Glutamatergic neuron (in vitro differentiated cells): ENCODE data around the gene PLEKHM2. TPM values are rescaled to one million over a fixed set of nuclear protein-coding genes. Genes with fewer than 3 reads are reported as not detected.
A peak's percentile ranks its signal among the peaks of the same experiment; 100 is the strongest.

ENCODE experiments used
- DNase-seq: peaks from one replicate; pipeline ENCODE4 v3.0.0; 2022
- H3K27ac Mint-ChIP-seq: one replicate; pipeline ENCODE4 v1.8.0; 2020; ENCODE audit warnings: mild to moderate bottlenecking, mixed read lengths, inconsistent platforms; ENCODE audit not compliant: unreplicated experiment
- H3K27me3 Mint-ChIP-seq: one replicate; pipeline ENCODE4 v1.8.0; 2020; ENCODE audit warnings: mild to moderate bottlenecking, moderate library complexity, mixed read lengths, inconsistent platforms; ENCODE audit not compliant: unreplicated experiment
- H3K36me3 Mint-ChIP-seq: one replicate; pipeline ENCODE4 v1.8.0; 2020; ENCODE audit warnings: mild to moderate bottlenecking, mixed read lengths, inconsistent platforms; ENCODE audit not compliant: unreplicated experiment
- H3K4me1 Mint-ChIP-seq: one replicate; pipeline ENCODE4 v1.8.0; 2020; ENCODE audit warnings: mild to moderate bottlenecking, low read depth, mixed read lengths, inconsistent platforms; ENCODE audit not compliant: unreplicated experiment
- H3K4me3 Mint-ChIP-seq: one replicate; pipeline ENCODE4 v1.8.0; 2020; ENCODE audit warnings: mild to moderate bottlenecking, mixed read lengths, inconsistent platforms; ENCODE audit not compliant: unreplicated experiment
- H3K9me3 Mint-ChIP-seq: one replicate; pipeline ENCODE4 v1.8.0; 2020; ENCODE audit warnings: mild to moderate bottlenecking, moderate library complexity, mixed read lengths, inconsistent platforms; ENCODE audit not compliant: unreplicated experiment
- total RNA-seq: library from RNA; stranded (reverse); fragmentation: NEBNext Ultra II Directional; extraction: Animal tissue kit (Norgen Biotek cat#: 25700); gene quantifications from one replicate; pipeline ENCODE4 v1.2.1, GENCODE V29; 2021; ENCODE audit not compliant: unreplicated experiment
- TF ChIP-seq, protein P1 (sequence below): fragments of 200-600 bp; sonication (generic); IDR thresholded peaks from one replicate; pipeline ENCODE4 v1.5.0; 2021; ENCODE audit not compliant: partially characterized antibody, unreplicated experiment

The PLEKHM2 gene
- total RNA-seq, 1 donor from 2014 or later = 66.9 TPM

DNA sequence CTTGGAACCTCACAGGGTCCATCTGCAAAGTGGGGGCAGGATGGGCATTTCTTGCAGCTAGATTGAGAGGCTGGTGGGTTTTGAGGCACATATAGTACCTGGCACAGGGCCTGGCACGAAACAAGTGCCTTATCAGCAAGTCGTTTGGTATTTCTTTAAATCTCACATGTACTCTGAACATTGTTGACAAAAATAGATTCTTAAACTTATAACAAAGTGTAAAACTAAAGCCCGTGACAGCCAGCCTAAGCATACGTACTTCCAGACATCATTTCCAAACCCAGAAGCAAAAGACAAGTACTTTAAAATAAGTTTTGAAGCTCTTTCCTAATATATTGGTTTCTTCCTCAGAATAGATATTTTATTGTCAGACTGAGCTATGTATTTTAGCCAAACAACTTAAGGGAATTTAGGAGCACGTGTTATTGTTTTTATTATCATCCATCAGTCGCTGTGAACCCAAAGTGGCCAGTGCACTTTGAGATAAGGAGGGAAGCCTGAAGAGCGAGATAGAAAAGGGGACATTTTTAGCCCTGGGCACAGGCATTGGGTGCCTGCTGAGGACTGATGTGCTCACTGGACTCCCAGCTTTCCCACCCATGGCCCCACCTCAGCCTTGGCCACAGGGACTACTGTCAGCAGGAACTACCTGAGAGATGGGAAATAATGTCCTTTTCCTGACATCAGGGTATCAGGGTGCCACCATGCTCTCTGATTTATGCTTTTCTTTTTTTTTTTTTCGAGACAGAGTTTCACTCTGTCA, 77.4 kb downstream of the PLEKHM2 start:
- Mint-ChIP-seq H3K27me3 (peaks cover 12% of the 10 kb centered on the region), H3K4me1 (peaks cover 24% of the 10 kb centered on the region), H3K9me3 (peaks cover 8% of the 10 kb centered on the region), H3K36me3 (no peaks in the 10 kb centered on the region), H3K4me3 (peak overlapping the region; percentile 71), H3K27ac (no peak overlapping the region)
- TF ChIP-seq, protein P1, sequence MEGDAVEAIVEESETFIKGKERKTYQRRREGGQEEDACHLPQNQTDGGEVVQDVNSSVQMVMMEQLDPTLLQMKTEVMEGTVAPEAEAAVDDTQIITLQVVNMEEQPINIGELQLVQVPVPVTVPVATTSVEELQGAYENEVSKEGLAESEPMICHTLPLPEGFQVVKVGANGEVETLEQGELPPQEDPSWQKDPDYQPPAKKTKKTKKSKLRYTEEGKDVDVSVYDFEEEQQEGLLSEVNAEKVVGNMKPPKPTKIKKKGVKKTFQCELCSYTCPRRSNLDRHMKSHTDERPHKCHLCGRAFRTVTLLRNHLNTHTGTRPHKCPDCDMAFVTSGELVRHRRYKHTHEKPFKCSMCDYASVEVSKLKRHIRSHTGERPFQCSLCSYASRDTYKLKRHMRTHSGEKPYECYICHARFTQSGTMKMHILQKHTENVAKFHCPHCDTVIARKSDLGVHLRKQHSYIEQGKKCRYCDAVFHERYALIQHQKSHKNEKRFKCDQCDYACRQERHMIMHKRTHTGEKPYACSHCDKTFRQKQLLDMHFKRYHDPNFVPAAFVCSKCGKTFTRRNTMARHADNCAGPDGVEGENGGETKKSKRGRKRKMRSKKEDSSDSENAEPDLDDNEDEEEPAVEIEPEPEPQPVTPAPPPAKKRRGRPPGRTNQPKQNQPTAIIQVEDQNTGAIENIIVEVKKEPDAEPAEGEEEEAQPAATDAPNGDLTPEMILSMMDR = no peak
- no peak for DNase-seq

DNA sequence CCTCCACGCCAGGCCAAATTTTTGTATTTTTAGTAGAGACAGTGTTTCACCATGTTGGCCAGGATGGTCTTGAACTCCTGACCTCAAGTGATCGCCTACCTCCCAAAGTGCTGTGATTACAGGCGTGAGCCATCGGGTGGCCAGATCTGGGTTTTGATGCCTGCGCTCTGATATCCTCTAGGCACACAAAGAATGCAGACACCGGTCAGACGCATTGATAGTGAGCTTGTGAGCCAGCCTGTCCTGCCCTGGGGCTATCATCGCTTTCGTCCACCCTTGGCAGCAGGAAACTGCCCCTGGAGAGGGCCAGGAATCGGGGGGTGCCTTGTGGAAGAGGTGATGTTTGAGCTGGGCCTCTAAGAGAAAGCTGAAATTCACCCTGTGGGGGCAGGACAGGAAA, 78.4 kb downstream of the PLEKHM2 start:
- TF ChIP-seq, protein P1 = no peak
- Mint-ChIP-seq H3K4me3 (peak overlapping the region; percentile 32), H3K27ac (peak overlapping the region; percentile 28), H3K36me3 (no peaks in the 10 kb centered on the region), H3K27me3 (peaks cover 9% of the 10 kb centered on the region), H3K9me3 (peaks cover 8% of the 10 kb centered on the region), H3K4me1 (peaks cover 19% of the 10 kb centered on the region)
- no peak for DNase-seq

DNA sequence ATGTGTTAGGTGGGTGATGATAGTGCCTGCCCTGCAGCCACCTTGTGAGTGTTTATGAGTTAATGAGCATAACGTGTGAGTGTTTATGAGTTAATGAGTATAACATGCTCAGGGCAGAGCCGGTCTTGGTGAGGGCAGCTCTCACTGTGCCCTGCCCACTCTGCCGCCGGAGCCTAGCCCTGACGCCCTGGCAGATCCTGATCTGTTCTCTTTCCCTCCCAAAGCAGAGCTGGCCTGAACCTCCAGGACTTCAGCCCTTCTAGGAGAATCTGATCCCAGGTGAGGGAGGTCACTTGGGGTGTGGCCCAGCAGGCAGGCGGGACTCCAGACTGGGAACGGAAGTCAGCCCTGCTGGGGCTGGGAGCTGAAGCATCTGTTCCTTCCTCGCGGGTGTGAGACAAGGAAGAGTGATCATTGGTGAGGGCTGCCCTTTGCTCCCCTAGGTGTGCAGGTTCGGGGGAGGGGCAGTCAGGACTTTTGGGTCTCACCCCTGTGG, 80.2 kb downstream of the PLEKHM2 start:
- TF ChIP-seq, protein P1 = no peak
- Mint-ChIP-seq H3K27me3 (peaks cover 9% of the 10 kb centered on the region), H3K27ac (no peak overlapping the region), H3K4me1 (peaks cover 19% of the 10 kb centered on the region), H3K9me3 (peaks cover 8% of the 10 kb centered on the region), H3K36me3 (no peaks in the 10 kb centered on the region), H3K4me3 (no peak overlapping the region)
- DNase-seq = no peak

DNA sequence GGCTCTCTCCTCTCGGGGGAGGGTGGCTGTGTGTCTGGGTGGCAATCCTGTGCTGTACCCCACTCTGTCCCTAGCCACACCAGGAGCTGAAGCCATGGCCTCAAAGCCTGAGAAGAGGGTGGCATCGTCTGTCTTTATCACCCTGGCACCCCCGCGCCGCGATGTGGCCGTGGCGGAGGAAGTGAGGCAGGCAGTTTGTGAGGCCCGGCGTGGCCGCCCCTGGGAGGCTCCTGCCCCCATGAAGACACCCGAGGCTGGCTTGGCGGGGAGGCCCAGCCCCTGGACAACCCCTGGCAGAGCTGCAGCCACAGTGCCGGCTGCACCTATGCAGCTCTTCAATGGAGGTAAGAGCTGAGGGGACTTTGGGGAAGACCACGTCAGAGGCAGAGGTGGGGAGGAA, 80.8 kb downstream of the PLEKHM2 start:
- no peaks in the 10 kb centered on the region for H3K36me3 Mint-ChIP-seq
- peaks cover 8% of the 10 kb centered on the region for H3K9me3 Mint-ChIP-seq
- H3K4me1 Mint-ChIP-seq = peaks cover 19% of the 10 kb centered on the region
- peaks cover 7% of the 10 kb centered on the region for H3K27me3 Mint-ChIP-seq
- H3K4me3 Mint-ChIP-seq = no peak overlapping the region
- peak overlapping the region; percentile 70 for H3K27ac Mint-ChIP-seq
- TF ChIP-seq, protein P1 = no peak
- no peak for DNase-seq

DNA sequence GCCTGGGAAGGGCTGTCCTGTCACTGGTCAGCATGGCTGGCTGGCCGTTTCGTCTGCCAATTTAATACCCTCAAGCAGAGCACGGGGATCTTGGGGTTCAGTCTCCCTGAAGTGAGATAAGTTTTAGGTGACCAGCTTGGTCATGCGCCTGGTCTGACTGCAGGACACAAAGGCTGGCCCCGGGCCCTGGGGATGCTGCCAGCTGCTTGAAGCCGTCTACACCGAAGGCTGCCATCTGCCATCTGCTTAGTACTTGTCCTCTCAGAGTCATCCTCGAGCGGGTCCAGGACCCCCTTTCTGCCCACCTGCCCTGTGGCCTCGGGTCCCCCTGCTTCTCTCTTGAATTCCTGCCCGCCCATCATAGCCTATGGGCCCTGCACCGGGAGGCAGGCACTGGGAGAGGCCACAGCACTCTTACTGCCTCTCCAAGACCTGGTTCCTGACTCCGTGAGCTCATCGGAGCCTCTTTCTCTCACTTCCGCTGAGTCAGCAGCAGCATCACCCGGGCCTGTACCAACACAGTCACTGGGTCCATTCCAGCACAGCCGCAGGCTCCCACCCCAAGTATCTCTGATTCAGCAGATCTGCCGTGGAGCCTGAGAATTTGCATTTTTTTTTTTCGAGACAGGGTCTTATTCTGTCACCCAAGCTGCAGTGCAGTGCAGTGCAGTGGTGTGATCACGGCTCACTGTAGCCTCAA, 81.5 kb downstream of the PLEKHM2 start:
- TF ChIP-seq, protein P1 = no peak
- H3K4me3 Mint-ChIP-seq = peak overlapping the region; percentile 23
- H3K9me3 Mint-ChIP-seq = peaks cover 8% of the 10 kb centered on the region
- no peak for DNase-seq
- H3K27ac Mint-ChIP-seq = peak overlapping the region; percentile 70
- H3K36me3 Mint-ChIP-seq = no peaks in the 10 kb centered on the region
- H3K27me3 Mint-ChIP-seq = peaks cover 7% of the 10 kb centered on the region
- peaks cover 18% of the 10 kb centered on the region for H3K4me1 Mint-ChIP-seq
